ENCODE results near the gene LAMTOR4. TPM values are rescaled to one million over a fixed set of nuclear protein-coding genes. Genes with fewer than 3 reads are reported as not detected.

Gene LAMTOR4
- total and polyA plus RNA-seq, 2 of the 13 experiments (the other 11 are each of a cell fraction or from before 2014, with no cell fraction given): 115 to 118 TPM

DNA sequence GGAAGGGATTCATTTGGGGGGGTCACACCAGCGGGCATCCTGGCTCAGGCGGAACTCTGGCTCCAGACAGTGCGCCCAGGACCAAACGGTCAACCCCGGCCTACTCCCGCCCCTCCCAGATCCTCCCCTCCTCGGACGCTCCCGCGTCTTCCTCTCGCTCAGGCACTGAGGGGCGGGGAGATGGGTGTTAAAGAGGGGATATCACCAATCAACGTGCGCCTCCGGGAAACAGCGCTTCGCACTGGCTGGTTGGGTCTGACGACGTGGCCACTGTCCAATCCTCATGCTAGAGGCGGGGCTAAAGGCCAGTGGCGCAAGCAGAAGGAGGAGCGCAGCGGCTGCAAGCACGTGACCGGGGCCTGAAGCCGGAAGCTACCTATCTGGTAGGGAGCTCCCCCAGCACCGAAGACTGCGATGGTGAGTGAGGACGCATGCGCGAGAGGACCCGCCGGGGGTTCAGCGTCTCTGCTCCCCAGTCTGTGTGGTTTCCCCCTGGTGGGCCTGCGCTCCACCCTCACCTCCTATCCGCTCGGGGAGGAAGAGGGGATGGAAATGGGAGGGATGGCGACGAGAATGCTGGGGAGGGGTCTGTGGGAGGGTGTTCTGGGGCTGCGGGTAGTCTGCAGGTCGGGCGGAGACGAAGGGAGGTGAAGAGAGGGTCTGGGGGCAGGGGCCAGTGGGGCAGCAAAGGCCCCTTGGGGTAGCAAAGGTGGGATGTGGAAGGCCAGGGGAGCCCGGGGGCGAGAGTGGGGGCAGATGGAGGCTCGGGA lies at the start of gene LAMTOR4 (continued):
- TF ChIP-seq, protein P1, sequence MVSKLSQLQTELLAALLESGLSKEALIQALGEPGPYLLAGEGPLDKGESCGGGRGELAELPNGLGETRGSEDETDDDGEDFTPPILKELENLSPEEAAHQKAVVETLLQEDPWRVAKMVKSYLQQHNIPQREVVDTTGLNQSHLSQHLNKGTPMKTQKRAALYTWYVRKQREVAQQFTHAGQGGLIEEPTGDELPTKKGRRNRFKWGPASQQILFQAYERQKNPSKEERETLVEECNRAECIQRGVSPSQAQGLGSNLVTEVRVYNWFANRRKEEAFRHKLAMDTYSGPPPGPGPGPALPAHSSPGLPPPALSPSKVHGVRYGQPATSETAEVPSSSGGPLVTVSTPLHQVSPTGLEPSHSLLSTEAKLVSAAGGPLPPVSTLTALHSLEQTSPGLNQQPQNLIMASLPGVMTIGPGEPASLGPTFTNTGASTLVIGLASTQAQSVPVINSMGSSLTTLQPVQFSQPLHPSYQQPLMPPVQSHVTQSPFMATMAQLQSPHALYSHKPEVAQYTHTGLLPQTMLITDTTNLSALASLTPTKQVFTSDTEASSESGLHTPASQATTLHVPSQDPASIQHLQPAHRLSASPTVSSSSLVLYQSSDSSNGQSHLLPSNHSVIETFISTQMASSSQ (IDR thresholded peaks at IDR 0.05; ENCODE audit: low read depth): no peak
- TF ChIP-seq, protein P1 (CRISPR knock-in tag; IDR thresholded peaks at IDR 0.05; ENCODE audit: borderline replicate concordance): peak; percentile 47; the same call in 1 of the 2 replicates
- TF ChIP-seq, protein P2, sequence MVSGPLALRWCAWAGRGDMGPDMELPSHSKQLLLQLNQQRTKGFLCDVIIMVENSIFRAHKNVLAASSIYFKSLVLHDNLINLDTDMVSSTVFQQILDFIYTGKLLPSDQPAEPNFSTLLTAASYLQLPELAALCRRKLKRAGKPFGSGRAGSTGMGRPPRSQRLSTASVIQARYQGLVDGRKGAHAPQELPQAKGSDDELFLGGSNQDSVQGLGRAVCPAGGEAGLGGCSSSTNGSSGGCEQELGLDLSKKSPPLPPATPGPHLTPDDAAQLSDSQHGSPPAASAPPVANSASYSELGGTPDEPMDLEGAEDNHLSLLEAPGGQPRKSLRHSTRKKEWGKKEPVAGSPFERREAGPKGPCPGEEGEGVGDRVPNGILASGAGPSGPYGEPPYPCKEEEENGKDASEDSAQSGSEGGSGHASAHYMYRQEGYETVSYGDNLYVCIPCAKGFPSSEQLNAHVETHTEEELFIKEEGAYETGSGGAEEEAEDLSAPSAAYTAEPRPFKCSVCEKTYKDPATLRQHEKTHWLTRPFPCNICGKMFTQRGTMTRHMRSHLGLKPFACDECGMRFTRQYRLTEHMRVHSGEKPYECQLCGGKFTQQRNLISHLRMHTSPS (CRISPR knock-in tag; IDR thresholded peaks at IDR 0.05; ENCODE audit: low read depth): no peak
- TF ChIP-seq FOXP1 (IDR thresholded peaks at IDR 0.05): no peak
- no peak for TF ChIP-seq FOXP1 (CRISPR knock-in tag; IDR thresholded peaks at IDR 0.05)
- TF ChIP-seq SATB2 (CRISPR knock-in tag; IDR thresholded peaks at IDR 0.05): no peak
- TF ChIP-seq, protein P3, sequence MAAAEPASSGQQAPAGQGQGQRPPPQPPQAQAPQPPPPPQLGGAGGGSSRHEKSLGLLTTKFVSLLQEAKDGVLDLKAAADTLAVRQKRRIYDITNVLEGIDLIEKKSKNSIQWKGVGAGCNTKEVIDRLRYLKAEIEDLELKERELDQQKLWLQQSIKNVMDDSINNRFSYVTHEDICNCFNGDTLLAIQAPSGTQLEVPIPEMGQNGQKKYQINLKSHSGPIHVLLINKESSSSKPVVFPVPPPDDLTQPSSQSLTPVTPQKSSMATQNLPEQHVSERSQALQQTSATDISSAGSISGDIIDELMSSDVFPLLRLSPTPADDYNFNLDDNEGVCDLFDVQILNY (CRISPR knock-in tag; conservative IDR thresholded peaks at IDR 0.05): 0 out of 2 replicates have a peak, but pooled peaks have one; percentile 12
- TF ChIP-seq, protein P4, sequence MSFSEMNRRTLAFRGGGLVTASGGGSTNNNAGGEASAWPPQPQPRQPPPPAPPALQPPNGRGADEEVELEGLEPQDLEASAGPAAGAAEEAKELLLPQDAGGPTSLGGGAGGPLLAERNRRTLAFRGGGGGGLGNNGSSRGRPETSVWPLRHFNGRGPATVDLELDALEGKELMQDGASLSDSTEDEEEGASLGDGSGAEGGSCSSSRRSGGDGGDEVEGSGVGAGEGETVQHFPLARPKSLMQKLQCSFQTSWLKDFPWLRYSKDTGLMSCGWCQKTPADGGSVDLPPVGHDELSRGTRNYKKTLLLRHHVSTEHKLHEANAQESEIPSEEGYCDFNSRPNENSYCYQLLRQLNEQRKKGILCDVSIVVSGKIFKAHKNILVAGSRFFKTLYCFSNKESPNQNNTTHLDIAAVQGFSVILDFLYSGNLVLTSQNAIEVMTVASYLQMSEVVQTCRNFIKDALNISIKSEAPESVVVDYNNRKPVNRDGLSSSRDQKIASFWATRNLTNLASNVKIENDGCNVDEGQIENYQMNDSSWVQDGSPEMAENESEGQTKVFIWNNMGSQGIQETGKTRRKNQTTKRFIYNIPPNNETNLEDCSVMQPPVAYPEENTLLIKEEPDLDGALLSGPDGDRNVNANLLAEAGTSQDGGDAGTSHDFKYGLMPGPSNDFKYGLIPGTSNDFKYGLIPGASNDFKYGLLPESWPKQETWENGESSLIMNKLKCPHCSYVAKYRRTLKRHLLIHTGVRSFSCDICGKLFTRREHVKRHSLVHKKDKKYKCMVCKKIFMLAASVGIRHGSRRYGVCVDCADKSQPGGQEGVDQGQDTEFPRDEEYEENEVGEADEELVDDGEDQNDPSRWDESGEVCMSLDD (CRISPR knock-in tag; IDR thresholded peaks at IDR 0.05; ENCODE audit: borderline replicate concordance): 0 out of 2 replicates have a peak, but pooled peaks have one; percentile 40
- TF ChIP-seq HNRNPH1 (optimal IDR thresholded peaks at IDR 0.05; ENCODE audit: low read depth, low read length): peak; percentile 88
- TF ChIP-seq, protein P5, sequence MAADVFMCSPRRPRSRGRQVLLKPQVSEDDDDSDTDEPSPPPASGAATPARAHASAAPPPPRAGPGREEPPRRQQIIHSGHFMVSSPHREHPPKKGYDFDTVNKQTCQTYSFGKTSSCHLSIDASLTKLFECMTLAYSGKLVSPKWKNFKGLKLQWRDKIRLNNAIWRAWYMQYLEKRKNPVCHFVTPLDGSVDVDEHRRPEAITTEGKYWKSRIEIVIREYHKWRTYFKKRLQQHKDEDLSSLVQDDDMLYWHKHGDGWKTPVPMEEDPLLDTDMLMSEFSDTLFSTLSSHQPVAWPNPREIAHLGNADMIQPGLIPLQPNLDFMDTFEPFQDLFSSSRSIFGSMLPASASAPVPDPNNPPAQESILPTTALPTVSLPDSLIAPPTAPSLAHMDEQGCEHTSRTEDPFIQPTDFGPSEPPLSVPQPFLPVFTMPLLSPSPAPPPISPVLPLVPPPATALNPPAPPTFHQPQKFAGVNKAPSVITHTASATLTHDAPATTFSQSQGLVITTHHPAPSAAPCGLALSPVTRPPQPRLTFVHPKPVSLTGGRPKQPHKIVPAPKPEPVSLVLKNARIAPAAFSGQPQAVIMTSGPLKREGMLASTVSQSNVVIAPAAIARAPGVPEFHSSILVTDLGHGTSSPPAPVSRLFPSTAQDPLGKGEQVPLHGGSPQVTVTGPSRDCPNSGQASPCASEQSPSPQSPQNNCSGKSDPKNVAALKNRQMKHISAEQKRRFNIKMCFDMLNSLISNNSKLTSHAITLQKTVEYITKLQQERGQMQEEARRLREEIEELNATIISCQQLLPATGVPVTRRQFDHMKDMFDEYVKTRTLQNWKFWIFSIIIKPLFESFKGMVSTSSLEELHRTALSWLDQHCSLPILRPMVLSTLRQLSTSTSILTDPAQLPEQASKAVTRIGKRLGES (CRISPR knock-in tag; IDR thresholded peaks at IDR 0.05; ENCODE audit: borderline replicate concordance): no peak
- TF ChIP-seq HNRNPK (IDR thresholded peaks at IDR 0.05; ENCODE audit: low read depth, low read length, poor library complexity, severe bottlenecking): peak; percentile 11
- TF ChIP-seq ZNF331 (CRISPR knock-in tag; IDR thresholded peaks at IDR 0.05): peak; percentile 33; the same call in 1 of the 2 replicates
- no peak for TF ChIP-seq RBM22 (optimal IDR thresholded peaks at IDR 0.05; ENCODE audit: low read length)
